Stimulated activated CD8-positive, alpha-beta memory T cell treated with anti-CD3 and anti-CD28 coated beads, Interleukin-4, amount 100 ng/mL, for 24 hours (primary cell): ENCODE measurements around the gene ZP3.
"Not testable (repeated sequence)": the region's sequence is repeated elsewhere in the genome, so short reads cannot be mapped to it uniquely, and the experiment has no call there.

ENCODE experiments used
- DNase-seq: peaks from one replicate; pipeline ENCODE4 v3.0.0-alpha.2; 2020; ENCODE audit warnings: low read depth

The ZP3 gene

DNA sequence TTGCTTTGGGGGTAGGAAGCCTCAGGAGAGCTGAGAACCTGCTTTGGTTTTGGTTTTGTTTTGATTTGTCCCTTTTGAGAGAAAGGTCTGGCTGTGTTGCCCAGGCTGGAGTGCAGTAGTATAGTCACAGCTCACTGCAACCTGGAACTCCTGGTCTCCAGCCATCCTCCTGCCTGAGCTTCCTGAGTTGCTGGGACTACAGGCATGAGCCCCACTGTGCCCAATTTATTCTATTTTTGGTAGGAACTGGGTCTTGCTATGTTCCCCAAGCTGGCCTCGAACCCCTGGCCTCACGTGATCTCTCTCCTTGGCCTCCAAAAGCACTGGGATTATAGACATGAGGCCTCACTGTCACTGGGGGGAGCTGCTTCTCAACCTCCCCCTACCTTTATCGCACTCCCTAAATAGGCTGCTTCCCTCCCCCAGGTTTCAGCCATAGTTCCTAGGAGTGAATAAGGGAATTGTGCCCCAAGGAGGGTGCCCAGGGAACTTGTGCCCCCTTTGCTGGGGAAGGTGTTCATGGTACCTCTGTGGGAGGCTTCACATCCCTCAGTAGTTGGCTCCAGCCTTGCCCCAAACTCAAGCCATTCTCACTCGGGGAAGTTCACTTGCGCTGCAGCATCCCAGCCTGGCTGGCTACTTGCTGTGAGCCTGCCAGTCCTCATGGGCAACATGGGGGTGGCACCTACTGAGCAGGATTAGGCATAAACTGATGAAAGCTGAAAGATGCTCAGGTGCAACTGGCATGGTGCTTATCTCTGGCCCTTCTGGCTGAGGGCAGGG, 18.1 kb downstream of the ZP3 start:
- not testable (repeated sequence) for DNase-seq

DNA sequence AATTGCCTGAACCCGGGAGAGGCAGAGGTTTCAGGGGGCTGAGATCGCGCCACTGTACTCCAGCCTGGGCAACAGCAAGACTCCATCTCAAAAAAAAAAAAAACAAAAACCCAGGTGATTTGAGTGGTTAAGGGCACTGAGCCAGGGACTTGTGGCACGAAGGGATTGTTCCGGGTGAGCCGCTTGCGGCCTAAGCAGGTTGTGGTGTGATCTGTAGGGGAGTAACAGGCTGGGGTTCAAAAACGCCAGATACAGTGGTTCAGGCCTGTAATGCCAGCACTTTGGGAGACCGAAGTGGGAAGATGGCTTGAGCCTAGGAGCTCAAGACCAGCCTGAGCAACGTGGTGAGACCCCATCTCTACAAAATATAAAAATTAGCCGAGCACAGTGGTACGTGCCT, 19.1 kb downstream of the ZP3 start:
- DNase-seq: not testable (repeated sequence)

DNA sequence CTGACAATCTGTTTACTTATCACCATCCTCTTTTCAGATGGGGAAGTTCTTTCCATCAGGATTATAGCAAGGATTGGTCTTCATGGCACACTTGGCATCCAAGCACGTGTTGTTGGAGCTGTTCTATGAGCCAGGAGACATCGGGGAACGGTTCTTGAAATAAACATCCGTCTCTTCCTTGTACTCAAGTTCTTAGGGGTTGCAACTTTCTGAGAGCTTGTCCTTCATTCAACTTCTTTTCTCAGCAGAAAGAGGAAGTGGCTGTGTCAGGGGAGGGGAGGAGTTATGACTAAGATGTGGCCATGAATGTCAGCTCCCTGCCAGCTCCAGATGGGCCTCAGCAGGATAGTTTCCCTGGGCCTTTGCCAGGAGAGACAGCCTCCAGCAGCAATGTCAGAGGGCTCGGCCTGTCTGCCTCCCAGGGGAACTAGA, 20.8 kb downstream of the ZP3 start:
- DNase-seq: not testable (repeated sequence)

DNA sequence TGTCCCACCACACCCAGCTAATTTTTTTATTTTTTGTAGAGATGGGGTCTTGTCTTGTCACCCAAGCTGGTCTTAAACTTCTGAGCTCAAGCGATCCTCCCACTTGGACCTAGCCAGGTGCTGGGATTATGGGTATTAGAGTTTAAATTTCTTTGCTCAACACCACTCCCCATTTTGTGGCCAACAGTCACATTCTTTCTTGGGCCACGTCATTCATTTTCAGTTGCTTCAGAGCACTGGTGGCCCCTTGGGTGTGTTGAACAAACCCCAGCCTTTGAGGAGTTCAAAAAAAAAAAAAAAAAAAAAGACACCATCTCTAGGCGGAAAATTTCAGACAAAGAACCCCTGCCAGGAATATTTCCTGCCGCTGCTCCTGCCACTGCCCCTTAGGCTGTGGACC, 32.3 kb downstream of the ZP3 start:
- not testable (repeated sequence) for DNase-seq

DNA sequence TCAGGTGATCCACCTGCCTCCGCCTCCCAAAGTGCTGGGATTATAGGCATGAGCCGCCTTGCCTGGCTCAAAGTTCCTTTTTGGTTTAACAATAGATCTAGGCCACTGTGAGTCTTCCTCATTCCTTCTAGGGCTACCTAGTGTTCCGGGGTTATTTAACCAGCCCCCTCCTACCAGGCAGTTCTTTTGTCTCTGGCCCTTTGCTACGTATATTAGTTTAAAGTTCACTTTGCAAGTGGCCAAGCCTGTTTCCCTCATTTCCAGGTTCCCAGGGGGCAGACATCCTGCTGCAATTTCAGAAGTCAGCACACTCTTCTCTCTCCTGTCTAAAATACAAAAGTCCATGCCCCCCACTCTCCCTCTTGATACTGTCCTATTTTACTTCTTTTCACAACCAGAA, 33.8 kb downstream of the ZP3 start:
- DNase-seq: not testable (repeated sequence)

DNA sequence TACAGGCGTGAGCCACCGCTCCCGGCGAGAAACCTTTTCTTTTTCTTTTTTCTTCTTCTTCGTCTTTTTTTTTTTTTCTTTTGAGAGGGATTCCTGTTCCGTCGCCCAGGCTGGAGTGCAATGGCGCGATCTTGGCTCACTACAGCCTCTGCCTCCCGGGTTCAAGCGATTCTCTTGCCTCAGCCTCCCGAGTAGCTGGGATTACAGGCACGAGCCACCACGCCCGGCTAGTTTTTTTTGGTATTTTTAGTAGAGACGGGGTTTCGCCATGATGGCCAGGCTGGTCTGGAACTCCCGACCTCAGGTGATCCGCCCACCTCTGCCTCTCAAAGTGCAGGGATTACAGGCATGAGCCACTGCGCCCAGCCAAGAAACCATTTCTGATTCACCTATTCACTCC, 36.0 kb downstream of the ZP3 start:
- DNase-seq: not testable (repeated sequence)

DNA sequence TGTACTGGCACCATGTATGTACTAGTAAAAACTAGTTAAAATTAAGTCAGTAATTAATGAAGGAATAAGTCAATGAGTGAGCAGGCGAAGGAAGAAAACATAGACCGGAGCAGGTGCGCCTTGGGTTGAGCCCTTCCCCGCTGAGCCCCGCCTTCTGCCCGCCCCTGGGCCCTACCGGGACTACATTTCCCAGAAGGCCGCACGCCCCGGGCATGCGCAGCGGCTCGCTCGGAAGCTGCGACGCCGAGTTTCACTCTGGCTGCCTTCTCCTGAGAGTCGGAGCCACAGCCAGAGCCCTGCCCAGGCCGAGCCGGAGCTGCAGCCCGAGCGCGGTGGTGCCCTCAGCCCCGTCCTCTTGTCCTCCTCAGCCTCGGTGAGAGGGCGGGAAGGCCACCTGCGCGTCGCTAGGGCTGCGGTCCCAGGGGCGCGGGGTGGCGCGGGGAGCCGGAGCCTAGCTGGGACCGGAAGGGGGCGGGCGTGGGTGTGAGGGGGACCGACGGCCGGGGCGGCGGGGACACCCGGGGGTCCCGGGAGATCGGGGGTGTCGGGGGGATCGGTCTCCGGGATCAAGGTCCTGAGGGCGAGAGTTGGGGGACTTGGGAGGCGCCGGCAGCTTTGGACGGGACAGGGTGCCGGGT, 36.8 kb downstream of the ZP3 start, which contains the start of gene DTX2:
Gene DTX2, plus strand, starts transcription at position 246 of the 638 bp plus-strand sequence. CDS start 18,801 bp downstream, outside the sequence.
- DNase-seq: peak; percentile 23

DNA sequence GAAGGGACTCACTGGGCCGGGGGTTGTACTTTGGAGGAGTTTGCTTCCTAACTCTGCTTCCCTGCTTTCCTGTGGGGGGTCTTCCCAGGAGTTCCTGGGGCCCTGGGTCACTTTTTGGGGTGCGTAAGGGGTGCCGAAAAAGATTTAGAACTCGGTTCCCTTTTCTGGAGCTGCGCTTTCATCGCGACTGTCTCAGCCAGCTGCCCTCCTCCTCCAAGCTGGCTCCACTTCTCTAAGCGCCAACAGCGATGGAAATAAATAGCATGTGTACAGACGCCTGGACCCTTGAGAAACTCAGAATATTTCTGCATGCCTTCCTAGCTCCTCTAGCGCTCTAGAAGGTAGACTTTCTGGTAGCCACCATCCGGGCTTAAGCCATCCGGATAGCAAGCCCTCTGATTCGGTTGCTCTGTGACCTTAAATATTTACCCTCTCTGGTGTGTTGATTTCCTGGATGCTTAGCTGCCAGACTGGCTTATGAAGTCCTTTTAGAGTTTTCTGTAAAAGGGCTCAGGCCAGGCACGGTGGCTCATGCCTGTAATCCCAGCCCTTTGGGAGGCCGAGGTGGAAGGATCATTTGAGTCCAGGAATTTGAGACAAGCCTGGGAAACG, 37.6 kb downstream of the ZP3 start:
- not testable (repeated sequence) for DNase-seq

DNA sequence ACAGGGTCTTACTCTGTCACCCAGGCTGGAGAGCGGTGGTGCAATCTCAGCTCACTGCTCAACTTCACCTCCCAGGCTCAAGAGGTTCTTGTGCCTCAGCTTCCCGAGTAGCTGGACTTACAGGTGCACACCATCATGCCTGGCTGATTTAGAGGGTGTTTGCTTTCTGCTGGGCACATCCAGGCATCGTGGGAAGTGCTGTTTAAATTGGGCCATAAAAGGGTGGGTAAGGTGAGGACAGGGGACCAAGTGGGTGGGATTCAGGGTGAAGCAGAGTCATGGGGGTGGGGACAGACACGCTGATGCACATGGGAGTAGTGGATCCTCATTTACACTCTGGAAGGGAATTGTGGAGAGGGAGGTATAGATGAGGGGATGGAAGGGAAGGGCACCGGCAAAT, 40.2 kb downstream of the ZP3 start:
- not testable (repeated sequence) for DNase-seq

DNA sequence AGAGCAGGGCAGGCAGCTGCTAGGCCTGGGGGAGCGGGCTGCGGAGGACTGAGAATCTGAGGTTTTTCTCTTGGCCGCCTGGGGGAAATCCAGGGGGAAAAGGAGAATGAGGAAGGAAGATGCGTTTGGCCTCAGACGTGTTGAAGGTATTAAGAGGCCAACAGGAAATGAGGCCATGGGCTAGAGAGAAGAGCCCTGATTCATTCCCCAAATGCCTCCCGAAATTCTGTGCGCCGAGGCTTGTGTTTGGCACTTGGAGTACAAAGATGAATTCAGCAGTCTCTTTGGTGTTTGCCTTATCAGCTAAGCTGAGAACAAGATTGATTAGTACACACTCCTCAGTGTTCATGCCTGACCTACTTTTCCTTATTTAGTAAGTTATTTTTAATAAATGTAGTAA, 41.2 kb downstream of the ZP3 start:
- DNase-seq: not testable (repeated sequence)

DNA sequence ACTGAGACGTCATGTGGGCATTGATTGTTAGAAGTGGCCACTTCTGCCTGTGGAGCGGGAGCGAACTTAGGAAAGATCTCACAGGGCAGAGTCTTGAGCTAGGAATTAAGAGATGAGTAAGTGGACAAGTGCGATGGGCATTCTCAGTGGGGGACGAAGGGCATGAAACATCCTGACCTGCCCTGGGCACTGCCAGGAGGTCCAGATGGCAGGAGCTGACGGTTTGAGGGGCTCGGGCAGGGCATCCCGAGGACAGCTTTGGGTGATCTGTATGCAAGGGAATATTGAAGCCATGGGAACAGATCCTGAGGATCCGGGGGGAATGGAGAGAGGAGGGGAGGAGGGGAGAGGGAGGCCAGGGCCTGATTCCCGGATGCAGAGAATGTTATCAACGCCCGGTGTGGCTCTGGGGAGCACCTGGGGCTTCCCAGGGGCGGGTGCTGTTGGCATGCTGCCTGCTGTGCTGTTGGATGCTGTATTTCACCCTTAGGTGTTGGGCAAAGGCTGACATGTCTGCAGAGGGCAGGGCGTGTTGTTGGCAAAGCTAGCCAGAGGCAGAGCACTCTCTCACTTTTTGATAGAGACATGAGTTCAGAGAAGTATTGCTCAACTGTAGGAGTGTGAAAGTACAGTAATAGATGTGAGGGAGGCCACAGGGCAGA, 43.1 kb downstream of the ZP3 start:
- DNase-seq: not testable (repeated sequence)

DNA sequence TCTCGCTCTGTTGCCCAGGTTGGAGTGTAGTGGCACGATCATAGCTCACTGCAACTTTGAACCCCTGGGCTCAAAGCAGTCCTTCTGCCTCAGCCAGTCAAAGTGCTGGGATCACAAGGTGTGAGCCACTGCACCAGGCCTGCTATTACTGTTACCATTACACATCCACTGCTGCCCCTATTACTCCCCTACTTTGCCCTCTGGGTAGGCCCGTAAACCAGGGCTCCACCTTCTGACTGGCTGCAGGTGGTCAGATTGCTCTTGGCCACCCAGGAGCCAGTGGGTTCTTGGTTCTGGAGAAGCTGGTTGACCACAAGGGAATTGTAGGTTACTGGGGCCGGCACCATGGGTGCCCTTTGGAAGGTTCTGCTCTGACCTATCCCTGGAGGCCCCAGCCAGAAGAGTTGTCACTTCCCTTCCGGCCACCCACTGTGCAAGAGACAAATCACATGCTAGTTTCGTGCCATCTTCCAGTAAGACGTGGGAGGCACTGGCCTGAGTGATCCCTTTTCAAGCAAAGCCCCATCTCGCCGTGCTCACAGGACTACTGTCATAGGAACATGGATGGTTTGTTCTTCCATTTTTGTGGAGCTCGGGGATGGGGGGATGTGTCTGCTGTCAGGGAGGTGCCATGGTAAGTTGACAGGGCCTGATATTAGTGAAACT, 46.9 kb downstream of the ZP3 start:
- not testable (repeated sequence) for DNase-seq

DNA sequence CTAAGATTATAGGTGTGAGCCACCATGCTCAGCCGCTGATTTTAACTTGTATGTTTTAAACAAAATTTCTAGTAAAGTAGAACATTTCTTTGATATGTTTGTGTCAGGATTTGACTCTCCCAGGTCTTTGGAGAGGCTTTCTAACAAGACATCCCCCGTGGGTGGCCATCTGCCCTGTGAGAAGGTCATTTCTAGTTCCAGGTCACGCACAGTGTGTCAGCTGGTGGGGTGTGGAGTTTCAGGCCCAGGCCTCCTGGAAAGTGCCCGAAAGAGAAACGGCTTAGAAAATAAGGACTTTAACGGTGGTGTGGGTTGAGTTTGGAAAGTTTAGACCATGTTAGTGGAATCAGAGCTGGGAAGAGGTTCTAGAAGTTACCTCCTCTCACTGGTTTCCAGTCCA, 48.3 kb downstream of the ZP3 start:
- DNase-seq: not testable (repeated sequence)

DNA sequence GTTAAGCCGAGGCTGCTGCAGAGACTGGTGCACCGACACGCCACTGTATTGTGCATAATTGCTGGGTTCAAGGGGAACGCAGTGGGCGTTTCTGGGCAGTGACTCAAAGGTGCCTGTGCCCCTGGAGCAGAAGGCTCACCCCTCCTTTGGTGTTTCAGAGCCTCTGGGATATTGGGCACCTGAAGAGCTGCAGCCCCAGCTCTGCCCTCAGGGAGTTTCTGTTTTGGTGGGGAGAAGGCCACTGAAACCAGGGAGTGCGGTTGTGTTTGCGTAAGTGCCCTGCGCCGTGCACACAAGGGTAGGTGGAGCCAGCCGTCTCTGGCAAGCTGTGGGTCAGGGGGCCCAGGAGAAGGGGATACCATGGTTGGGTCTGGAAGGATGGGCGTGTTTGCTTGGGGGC, 51.5 kb downstream of the ZP3 start:
- not testable (repeated sequence) for DNase-seq

DNA sequence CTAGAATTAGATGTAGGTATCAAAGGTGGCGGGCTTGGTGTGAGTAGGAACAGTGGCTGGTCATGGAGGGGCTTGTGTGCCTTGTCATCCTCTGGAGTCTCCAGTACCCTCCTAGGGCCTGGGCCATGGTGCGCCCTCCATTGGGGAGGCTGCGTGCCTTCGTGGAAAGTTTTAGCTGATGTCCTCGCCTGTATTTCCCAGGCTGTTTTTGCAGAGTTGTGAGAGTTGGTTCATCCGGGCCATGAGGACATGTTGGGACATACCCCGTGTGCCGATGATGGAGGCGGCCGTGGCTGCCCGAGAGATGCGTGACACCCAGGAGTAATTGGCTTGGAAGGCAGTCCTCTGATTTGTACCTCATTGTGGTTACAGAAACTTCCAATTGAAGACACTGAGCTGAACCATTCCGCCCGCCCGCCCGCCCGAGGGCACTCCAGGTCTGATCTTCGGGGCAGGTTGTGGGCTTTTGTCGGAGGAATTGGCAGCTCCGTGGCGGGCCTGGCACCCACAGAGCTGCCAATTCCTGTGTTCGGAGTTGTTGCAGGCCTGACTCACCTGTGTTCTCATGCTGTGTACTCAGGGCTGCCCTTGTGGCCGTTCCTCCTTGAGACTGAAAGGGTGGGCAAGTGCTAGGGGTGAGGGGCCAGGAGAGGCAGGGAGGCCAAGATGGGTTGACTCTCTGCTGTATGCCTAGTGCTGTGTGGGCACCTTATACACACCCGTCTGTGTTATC, 52.2 kb downstream of the ZP3 start:
- DNase-seq: not testable (repeated sequence)

DNA sequence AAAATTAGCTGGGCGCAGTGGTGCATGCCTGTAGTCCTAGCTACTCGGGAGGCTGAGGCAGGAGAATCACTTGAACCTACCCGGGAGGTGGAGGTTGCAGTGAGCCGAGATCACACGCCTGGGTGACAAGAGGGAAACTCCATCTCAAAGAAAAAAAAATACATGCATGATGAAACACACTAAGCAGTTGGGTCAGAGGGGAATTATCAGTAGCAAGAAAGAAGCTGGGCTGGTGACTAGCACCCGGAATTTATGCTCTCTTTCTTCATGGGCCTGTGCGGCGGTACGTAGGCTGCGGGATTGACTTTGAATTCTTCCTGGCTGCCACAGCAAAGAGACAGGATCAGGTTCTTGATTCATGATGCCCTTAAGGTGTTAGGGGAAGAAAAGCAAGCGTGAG, 54.9 kb downstream of the ZP3 start:
- not testable (repeated sequence) for DNase-seq

DNA sequence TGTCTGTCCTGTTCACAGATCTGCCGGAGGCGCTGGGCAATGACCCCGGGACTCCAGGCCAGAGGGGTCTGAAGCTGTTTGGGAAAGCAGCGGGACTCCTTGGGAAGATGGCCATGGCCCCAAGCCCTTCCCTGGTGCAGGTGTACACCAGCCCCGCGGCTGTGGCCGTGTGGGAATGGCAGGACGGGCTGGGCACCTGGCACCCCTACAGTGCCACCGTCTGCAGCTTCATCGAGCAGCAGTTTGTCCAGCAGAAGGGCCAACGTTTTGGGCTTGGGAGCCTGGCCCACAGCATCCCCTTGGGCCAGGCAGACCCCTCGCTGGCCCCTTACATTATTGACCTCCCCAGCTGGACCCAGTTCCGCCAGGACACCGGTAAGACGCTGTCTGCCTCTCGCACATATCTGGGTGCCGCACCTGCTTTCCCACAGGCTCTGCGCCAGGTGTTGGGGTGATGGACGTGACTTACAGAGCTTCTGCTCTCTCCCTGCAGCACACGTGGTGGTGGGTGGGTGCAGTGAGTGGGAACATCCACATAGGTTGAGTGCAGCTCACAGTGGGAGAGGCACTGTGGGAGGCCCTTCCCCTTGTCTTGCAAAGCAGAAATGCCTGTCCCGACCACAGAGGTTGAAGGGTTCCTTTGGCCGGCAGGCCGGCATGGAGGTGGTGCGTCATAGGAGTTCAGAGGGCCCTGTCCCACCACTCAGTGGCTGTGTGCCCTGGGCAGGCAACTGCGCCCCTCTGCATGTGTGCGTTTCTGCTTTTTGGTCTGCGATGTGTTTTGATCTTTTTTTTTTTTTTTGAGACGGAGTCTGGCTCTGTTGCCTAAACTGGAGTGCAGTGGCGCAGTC, 55.9 kb downstream of the ZP3 start:
- not testable (repeated sequence) for DNase-seq

DNA sequence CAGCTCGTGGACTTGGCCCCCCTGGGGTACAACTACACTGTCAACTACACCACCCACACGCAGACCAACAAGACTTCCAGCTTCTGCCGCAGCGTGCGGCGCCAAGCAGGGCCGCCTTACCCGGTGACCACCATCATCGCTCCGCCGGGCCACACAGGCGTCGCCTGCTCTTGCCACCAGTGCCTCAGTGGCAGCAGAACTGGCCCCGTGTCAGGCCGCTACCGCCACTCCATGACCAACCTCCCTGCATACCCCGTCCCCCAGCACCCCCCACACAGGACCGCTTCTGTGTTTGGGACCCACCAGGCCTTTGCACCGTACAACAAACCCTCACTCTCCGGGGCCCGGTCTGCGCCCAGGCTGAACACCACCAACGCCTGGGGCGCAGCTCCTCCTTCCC, 57.9 kb downstream of the ZP3 start:
- DNase-seq: not testable (repeated sequence)

DNA sequence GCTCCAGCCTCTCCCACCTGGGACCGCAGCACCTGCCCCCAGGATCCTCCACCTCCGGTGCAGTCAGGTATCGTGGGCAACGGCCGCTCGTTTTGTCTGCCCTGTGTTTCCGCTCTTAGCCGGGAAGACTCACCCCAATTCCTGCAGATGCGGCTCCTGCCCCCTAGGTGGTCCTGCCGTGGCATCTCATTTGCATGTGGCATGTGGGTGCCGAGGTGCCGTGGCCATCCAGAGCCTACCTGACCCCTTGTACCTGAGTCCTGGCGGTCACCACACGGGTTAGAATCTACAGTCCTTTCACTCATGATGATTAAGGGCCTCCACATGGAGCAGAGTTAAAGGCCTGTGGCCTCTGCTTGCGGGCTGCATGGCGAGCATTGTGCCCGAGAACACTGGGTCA, 58.3 kb downstream of the ZP3 start:
- not testable (repeated sequence) for DNase-seq

DNA sequence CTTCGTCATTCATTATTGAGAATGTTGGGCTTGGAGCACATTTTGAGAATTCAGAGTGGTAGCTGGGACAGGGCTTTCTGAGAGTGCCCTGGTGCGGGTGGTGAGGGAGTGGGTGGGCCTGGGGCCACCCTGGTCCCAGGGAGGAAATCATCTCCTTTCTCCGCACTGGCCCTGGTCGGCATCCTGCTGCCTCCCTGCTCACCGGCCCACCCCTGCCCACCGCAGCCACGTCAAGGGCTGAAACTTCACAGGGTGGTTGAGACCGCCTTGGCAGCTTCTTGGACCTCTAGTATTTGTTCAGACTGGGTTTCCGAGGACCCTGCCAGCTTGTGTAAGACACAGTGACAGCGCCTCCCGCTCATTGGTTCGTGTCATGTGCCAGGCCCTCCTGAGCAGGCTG, 59.7 kb downstream of the ZP3 start:
- not testable (repeated sequence) for DNase-seq
